BLaER1 (cell line): ENCODE data around the gene CLRN3.
A peak's percentile ranks its signal among the peaks of the same experiment; 100 is the strongest.

Experiments used
- H3K27ac ChIP-seq: shearing (Covaris generic); formaldehyde crosslinking; 2 replicates; pipeline ENCODE4 v1.8.1; 2022
- H3K27me3 ChIP-seq: shearing (Covaris generic); formaldehyde crosslinking; 2 replicates; pipeline ENCODE4 v1.8.1; 2022
- H3K36me3 ChIP-seq: shearing (Covaris generic); formaldehyde crosslinking; 2 replicates; pipeline ENCODE4 v1.8.1; 2022
- H3K4me1 ChIP-seq: shearing (Covaris generic); formaldehyde crosslinking; 2 replicates; pipeline ENCODE4 v1.8.1; 2022
- H3K4me2 ChIP-seq: shearing (Covaris generic); formaldehyde crosslinking; 2 replicates; pipeline ENCODE4 v1.8.1; 2022
- H3K4me3 ChIP-seq: shearing (Covaris generic); formaldehyde crosslinking; 2 replicates; pipeline ENCODE4 v1.8.1; 2022
- H3K9ac ChIP-seq: shearing (Covaris generic); formaldehyde crosslinking; 2 replicates; pipeline ENCODE4 v1.8.1; 2022
- H3K9me3 ChIP-seq: shearing (Covaris generic); formaldehyde crosslinking; 2 replicates; pipeline ENCODE4 v1.8.1; 2022
- H4K20me1 ChIP-seq: shearing (Covaris generic); formaldehyde crosslinking; 2 replicates; pipeline ENCODE4 v1.8.1; 2022
- Cebpa-rat ChIP-seq: shearing (Covaris generic); IDR thresholded peaks from 2 replicates; pipeline ENCODE4 v1.8.1; 2022

The CLRN3 gene

DNA sequence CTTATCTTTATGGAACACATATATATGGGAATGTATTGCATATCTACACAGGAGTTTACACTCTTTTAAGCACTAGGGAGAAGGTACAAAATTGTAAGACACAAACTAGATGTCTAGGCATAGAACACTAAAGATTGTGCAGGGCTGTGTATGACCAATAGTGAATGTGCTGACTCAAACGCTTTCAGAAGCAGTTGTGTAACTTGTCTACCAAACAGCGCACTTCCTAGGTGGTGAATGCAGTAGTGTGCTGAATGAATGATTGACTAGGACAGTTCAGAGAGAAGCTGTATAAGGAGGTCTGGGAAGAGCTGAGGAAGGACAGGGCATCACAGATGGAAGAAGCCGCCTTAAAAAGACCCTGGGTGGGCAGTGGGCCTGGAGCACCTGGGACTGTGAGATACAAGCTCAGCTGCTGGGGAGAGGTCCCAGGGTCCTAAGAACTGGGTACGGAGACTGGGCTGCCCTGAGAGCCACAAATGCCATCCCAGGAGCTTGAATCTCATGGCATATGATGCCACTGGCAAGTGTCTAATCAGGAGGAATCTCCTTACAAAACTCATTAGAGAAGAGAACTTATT lies 14.2 kb downstream of the CLRN3 start:
- no peaks in the 10 kb centered on the region for H3K27me3 ChIP-seq
- H3K4me2 ChIP-seq: no peak overlapping the region
- TF ChIP-seq Cebpa-rat: no peak
- no peak overlapping the region for H3K4me3 ChIP-seq
- no peak overlapping the region for H3K9ac ChIP-seq
- H3K36me3 ChIP-seq: no peaks in the 10 kb centered on the region
- no peak overlapping the region for H3K27ac ChIP-seq
- H4K20me1 ChIP-seq: no peaks in the 10 kb centered on the region
- H3K4me1 ChIP-seq: peaks cover 50% of the 10 kb centered on the region
- no peaks in the 10 kb centered on the region for H3K9me3 ChIP-seq

DNA sequence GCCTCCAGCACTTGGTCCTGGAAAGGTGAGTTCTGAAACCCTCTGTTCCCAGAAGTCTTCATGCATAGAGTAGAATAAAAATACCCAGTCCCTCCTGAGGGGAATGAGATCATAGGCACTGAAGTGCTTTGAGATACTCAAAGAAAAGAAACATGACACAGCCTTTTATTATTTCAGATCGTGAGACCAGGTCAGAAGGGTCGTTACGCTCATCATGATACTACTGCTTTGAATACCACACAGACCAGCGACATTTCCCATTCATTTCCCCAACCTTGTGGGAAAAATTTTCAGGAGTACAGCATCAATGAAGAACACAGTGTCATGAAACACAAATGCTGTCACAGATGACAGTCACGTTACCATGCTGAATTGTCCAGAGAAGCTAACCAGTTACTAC lies 15.0 kb downstream of the CLRN3 start:
- Histone ChIP-seq H3K4me1 (peaks cover 55% of the 10 kb centered on the region), H3K4me3 (no peak overlapping the region), H4K20me1 (no peaks in the 10 kb centered on the region), H3K4me2 (no peak overlapping the region), H3K36me3 (no peaks in the 10 kb centered on the region), H3K9ac (no peak overlapping the region), H3K9me3 (no peaks in the 10 kb centered on the region), H3K27me3 (no peaks in the 10 kb centered on the region), H3K27ac (no peak overlapping the region)
- no peak for TF ChIP-seq Cebpa-rat

DNA sequence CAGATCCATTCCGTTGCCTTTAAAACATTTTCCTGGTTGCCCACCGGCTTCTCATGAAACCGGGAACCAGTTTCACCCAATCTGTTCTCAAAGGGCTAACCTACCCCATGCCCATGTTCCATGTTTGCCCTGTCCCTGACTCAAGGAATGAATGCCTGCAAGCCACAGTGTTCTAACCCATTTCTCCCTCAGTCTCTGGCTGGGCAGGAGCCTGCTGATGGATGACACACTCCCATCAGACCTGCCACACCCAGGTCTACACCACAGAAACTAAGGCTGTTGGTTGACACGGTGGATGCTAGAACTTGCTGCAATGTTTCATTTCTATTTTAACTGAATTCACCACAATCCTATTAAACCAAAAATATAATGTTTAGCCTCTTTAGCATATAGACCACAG lies 15.6 kb downstream of the CLRN3 start:
- no peaks in the 10 kb centered on the region for H3K27me3 ChIP-seq
- H3K36me3 ChIP-seq: no peaks in the 10 kb centered on the region
- H4K20me1 ChIP-seq: no peaks in the 10 kb centered on the region
- no peak for TF ChIP-seq Cebpa-rat
- H3K9me3 ChIP-seq: no peaks in the 10 kb centered on the region
- H3K4me1 ChIP-seq: peaks cover 55% of the 10 kb centered on the region
- no peak overlapping the region for H3K9ac ChIP-seq
- no peak overlapping the region for H3K27ac ChIP-seq
- no peak overlapping the region for H3K4me2 ChIP-seq
- no peak overlapping the region for H3K4me3 ChIP-seq

DNA sequence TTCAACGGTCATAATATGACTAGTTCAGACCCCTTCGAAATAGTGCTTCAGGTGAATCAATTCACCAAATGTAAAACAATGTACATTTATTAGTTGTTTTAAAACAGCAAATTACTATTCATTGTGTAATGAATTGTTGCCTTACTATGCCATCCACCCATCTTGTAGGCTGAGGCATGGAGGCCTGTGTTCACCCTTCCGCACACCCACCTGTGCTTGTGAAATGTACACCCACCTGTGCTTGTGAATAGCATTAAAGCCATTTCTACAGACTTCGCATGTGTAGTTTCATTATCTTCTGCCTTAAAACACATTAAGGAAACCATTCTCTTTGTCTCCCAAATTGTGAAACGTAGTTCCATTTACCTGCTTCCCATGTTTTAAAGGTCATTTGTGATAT lies 16.8 kb downstream of the CLRN3 start:
- H3K36me3 ChIP-seq: no peaks in the 10 kb centered on the region
- no peak overlapping the region for H3K4me3 ChIP-seq
- no peaks in the 10 kb centered on the region for H3K9me3 ChIP-seq
- H3K27me3 ChIP-seq: no peaks in the 10 kb centered on the region
- no peak for TF ChIP-seq Cebpa-rat
- H3K9ac ChIP-seq: no peak overlapping the region
- H4K20me1 ChIP-seq: no peaks in the 10 kb centered on the region
- peaks cover 56% of the 10 kb centered on the region for H3K4me1 ChIP-seq
- no peak overlapping the region for H3K27ac ChIP-seq
- no peak overlapping the region for H3K4me2 ChIP-seq

DNA sequence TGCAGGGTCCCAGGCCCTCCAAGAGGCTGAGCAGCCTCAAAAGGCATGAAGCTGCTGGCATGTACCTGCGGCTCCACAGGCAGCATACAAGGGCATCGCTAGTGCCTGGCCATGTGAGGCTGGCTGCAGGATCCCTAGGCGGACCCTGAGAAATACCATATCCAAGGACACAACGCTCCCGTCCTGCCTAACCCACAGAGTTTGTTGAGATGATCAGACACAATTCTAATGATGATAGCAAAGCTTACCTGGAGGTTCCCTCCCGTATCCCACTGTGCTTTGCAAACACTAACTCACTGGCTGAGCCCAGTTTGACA lies 17.3 kb downstream of the CLRN3 start:
- no peak overlapping the region for H3K27ac ChIP-seq
- no peaks in the 10 kb centered on the region for H3K36me3 ChIP-seq
- no peak overlapping the region for H3K4me3 ChIP-seq
- H3K9ac ChIP-seq: no peak overlapping the region
- H4K20me1 ChIP-seq: no peaks in the 10 kb centered on the region
- H3K4me2 ChIP-seq: no peak overlapping the region
- no peaks in the 10 kb centered on the region for H3K9me3 ChIP-seq
- TF ChIP-seq Cebpa-rat: no peak
- no peaks in the 10 kb centered on the region for H3K27me3 ChIP-seq
- peaks cover 54% of the 10 kb centered on the region for H3K4me1 ChIP-seq

DNA sequence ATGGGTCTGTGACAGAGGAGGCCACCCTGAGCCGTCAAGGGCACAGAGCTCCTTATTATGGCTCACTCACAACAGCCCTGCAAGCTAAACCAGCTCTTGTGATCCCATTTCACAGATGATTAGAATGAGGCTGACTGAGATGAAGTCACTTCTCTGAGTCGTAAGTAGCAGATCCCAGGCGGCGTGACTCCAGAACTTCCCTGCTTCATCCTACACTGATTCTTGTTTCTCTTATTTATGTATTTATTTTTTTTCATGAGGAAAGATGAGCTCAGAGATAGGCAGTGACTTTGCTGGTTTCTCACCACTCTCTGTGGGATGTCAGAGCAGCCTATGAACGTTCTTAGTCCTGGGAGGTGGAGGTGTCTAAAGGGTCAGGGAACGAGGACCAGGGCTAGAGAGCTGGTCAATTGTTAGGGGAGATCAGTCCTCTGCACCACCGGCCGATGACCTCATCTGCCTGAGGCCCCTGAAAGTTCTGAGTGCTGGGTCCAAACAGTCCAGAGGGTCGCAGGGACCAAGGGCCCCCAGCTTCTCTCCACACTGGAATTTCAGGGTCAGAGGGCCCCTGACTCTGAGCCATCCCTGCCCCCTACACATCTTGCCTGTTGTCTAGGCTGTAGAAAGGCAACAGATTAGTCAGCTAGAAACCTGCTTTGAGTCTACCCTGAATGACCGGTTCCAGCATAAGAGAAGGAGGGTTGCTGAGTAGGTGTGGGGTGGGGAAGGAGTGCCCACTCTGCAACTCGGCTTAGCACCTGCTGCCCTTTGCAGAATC lies 17.9 kb downstream of the CLRN3 start:
- Histone ChIP-seq H3K27ac (no peak overlapping the region), H3K4me2 (no peak overlapping the region), H4K20me1 (no peaks in the 10 kb centered on the region), H3K27me3 (no peaks in the 10 kb centered on the region), H3K4me1 (peaks cover 48% of the 10 kb centered on the region), H3K4me3 (no peak overlapping the region), H3K36me3 (no peaks in the 10 kb centered on the region), H3K9ac (no peak overlapping the region), H3K9me3 (no peaks in the 10 kb centered on the region)
- no peak for TF ChIP-seq Cebpa-rat

DNA sequence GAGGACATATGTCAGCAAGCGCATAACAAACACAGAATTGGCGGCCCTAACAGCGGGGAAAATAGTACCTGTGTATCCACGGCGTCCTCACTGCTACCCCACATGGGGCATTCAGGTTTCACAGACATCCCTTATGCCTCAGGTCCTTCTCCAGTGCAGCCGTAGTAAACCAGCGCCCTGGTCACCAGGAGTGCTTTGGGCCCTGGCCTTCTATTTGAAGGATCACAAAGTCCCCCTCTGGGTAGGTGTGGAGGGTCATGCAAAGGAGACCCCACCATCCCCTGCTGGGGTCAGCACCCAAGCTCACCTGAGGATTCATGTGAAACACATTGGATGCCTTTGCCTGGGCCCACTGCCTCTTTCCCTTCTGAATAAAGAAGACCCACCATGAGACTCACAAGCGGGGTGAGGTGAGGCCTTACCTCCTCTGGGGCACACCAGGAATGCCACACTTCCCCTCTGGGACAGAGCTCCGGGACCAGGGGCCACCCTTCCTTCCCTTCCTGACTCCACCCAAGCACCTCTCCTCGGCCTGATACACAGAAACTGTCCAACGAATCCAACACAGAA lies 18.8 kb downstream of the CLRN3 start:
- TF ChIP-seq Cebpa-rat: no peak

DNA sequence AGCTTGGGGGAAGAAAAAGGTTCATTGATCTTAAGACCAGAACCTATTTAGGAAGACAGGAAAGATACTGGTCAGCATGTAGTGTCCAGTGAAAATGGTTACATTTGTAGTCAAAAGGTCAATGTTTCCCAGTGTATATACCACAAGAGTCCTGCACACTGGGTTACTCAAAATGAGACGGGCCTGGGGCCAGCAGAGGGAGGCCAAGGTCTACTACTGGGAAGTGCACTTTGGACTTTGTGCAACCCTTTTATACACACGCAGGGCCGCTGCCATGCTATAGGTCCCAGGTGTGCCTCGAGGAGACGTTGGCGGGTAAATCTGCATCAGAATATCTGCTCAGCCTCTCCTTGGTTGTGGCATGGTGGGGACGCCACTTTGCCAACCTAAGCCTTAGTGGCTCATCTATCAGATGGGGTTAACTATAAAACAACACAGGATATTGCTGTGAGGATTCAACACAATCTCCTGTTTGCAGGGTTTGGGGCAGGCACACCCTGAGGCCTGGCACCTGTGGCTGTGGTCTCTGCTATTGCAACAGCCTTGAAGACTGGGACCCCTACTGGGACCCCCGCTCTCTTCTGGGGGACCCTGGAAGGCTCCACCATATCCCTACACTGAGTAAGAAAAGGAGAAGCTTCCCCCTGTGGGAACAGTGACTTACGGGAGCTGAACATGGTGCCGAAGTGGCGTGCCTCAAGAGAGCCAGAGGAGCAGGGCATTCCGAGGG lies 19.7 kb downstream of the CLRN3 start:
- Histone ChIP-seq H3K36me3 (no peaks in the 10 kb centered on the region), H3K9ac (no peak overlapping the region)

More for the DNA sequence above, 18.8 kb downstream of the CLRN3 start:
- Histone ChIP-seq H3K27me3 (no peaks in the 10 kb centered on the region), H3K27ac (peak overlapping the region; percentile 14; the same call in 1 of the 2 replicates), H4K20me1 (no peaks in the 10 kb centered on the region), H3K9ac (no peak overlapping the region), H3K9me3 (peaks cover 6% of the 10 kb centered on the region), H3K4me2 (peak overlapping the region; percentile 22), H3K36me3 (no peaks in the 10 kb centered on the region), H3K4me1 (peaks cover 39% of the 10 kb centered on the region), H3K4me3 (no peak overlapping the region)

DNA sequence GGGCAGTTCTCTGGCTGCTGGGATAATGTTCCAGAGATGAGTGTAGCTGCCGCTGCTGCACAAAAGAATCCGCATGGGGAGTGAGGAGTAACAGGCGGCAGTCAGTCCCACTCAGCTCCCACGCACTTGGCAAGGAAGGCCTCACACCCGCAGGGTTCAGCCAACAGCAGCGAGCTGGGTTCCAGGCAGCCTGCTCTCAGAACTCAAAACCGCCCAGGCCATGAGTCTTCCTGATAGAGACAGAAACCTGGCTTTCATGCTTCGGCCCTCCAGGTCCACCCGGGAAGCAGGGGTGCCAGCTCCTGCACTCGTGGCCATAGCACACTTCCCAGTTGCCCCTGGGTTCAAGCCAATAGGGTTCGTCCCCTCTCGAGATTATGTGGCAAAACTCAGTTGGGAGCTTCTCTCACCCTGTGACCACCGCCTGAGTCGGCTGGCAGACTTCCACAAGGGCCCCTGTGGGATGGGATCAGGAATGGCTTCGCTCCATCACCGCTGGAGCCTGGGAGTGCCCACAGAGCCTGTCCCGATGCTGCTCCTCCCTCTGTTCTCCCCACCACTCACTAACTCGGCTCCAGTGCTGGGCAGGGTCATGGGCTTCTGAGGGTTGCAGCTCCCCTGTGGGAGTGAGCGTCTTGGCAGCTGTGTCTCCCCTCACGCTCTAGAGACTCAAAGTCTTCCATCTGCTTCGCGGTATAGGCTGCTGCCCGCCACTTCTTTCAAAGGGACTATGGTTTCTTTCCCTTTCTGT lies 20.6 kb downstream of the CLRN3 start:
- H3K4me2 ChIP-seq: peak overlapping the region; percentile 76
- no peak for TF ChIP-seq Cebpa-rat
- peaks cover 6% of the 10 kb centered on the region for H3K9me3 ChIP-seq
- H3K27ac ChIP-seq: peak overlapping the region; percentile 7
- no peaks in the 10 kb centered on the region for H3K27me3 ChIP-seq
- no peak overlapping the region for H3K4me3 ChIP-seq
- no peaks in the 10 kb centered on the region for H4K20me1 ChIP-seq
- no peaks in the 10 kb centered on the region for H3K36me3 ChIP-seq
- no peak overlapping the region for H3K9ac ChIP-seq
- peaks cover 39% of the 10 kb centered on the region for H3K4me1 ChIP-seq

More for the DNA sequence above, 19.7 kb downstream of the CLRN3 start:
- Histone ChIP-seq H3K4me2 (peak overlapping the region; percentile 76), H3K27me3 (no peaks in the 10 kb centered on the region), H3K4me1 (peaks cover 39% of the 10 kb centered on the region), H3K4me3 (no peak overlapping the region), H3K27ac (peak overlapping the region; percentile 7), H4K20me1 (no peaks in the 10 kb centered on the region), H3K9me3 (peaks cover 6% of the 10 kb centered on the region)
- no peak for TF ChIP-seq Cebpa-rat
